Cardiac muscle cell (in vitro differentiated cells and primary cell): Measurements from ENCODE around the gene LTC4S. TPM values are rescaled to one million over a fixed set of nuclear protein-coding genes. Genes with fewer than 3 reads are reported as not detected.

Experiments used
- DNase-seq, 2 donors: peaks; one replicate each; pipeline versions ENCODE4 v3.0.0 to v3.0.0-alpha.2; 2010 to 2017; ENCODE audit warnings: low read depth in 1 of 2, low spot score in 1 of 2
- H3K27ac ChIP-seq: fragments of 200-600 bp; sonication (generic); 2 replicates; pipeline ENCODE4 v1.5.1; 2016
- H3K27me3 ChIP-seq: fragments of 200-600 bp; sonication (generic); 2 replicates; pipeline ENCODE4 v1.6.0; 2016; ENCODE audit warnings: control low read depth
- H3K36me3 ChIP-seq: fragments of 200-600 bp; sonication (generic); 2 replicates; pipeline ENCODE4 v1.5.1; 2016; ENCODE audit warnings: control low read depth
- H3K4me1 ChIP-seq: fragments of 200-600 bp; sonication (generic); 2 replicates; pipeline ENCODE4 v1.8.1; 2017; ENCODE audit warnings: low read depth, mild to moderate bottlenecking, mixed run types
- H3K4me3 ChIP-seq: fragments of 200-600 bp; sonication (generic); 2 replicates; pipeline ENCODE4 v1.5.1; 2016; ENCODE audit warnings: mild to moderate bottlenecking
- H3K9me3 ChIP-seq: fragments of 200-600 bp; sonication (generic); 2 replicates; pipeline ENCODE4 v1.5.1; 2017; ENCODE audit warnings: low read depth, mild to moderate bottlenecking, control low read depth
- CTCF ChIP-seq: IDR thresholded peaks from 2 replicates; pipeline ENCODE4 v1.5.1; 2012; ENCODE audit warnings: low read depth, mild to moderate bottlenecking, low read length
- polyA plus RNA-seq: library from polyadenylated mRNA; unstranded; fragments of >200 nt; fragmentation: Nextera tagmentation; extraction: Ambion mirVana; gene quantifications from 2 replicates; pipeline ENCODE4 v1.2.1, GENCODE V29; 2016
- total RNA-seq: library from RNA; depleted of rRNA; stranded (reverse); fragments of >200 nt; gene quantifications from 2 replicates; pipeline ENCODE4 v1.2.3, GENCODE V29; 2016

LTC4S gene
- total and polyA plus RNA-seq, 2 experiments from 2014 or later: 5.3 to 14.0 TPM

DNA sequence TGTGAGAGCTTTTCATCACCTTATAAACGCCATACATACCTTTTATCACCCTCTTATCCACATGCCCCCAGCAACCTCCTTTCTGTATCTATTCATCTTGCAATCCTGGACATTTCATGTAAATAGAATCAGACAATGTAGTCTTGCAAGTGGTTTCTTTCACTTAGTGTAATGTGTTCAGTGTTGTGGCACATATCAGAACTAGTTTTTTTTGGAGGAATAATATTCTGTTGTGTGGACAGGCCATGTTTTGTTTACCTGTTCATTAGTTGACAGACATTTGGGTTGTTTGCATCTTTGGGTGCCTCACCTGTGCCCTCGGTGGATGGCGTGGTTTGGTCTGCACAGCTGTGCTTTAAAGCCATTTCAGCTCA, 28.3 kb downstream of the LTC4S start:
- peak overlapping the region; percentile 73 for H3K4me3 ChIP-seq
- peaks cover 23% of the 10 kb centered on the region for H3K4me1 ChIP-seq
- H3K9me3 ChIP-seq: no peaks in the 10 kb centered on the region
- H3K27ac ChIP-seq: no peak overlapping the region
- H3K36me3 ChIP-seq: peaks cover 27% of the 10 kb centered on the region
- no peaks in the 10 kb centered on the region for H3K27me3 ChIP-seq
- no peak for TF ChIP-seq CTCF
- no peak for DNase-seq

GRCh38 chr5:179822444-179822990, 28.7 kb downstream of the LTC4S start:
- Histone ChIP-seq H3K27me3 (no peaks in the 10 kb centered on the region), H3K4me3 (no peak overlapping the region), H3K27ac (no peak overlapping the region), H3K4me1 (peaks cover 23% of the 10 kb centered on the region), H3K9me3 (no peaks in the 10 kb centered on the region), H3K36me3 (peaks cover 29% of the 10 kb centered on the region)
- TF ChIP-seq CTCF: no peak
- DNase-seq: no peak

DNA sequence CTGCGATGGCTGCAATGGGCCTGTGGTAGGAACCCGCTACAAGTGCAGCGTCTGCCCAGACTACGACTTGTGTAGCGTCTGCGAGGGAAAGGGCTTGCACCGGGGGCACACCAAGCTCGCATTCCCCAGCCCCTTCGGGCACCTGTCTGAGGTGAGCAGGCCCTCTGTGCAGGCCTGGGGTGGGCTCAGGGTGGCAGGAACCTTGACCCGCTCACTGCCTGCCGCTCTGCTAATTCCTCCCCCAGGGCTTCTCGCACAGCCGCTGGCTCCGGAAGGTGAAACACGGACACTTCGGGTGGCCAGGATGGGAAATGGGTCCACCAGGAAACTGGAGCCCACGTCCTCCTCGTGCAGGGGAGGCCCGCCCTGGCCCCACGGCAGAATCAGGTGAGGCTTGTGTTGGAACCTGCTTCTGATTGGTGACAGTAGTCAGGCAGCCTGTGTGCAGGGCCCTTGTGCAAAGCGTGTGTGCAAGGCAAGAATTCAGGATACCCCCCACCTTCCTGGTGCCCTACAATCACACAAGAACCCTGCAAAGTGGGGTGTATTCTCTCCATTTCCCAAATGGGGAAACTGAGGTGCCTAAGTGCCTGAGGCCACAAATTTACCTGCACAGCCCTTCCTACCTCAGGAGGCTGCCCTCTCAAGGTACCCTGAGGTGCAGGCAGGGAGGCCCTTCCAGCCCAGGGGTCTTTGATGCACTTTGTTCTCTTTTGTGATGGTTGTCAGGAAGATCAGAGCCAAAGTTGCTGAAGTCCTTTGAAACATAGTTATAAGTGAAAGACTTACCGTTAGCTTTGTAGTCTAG, 30.4 kb downstream of the LTC4S start:
- peaks cover 16% of the 10 kb centered on the region for H3K4me1 ChIP-seq
- DNase-seq: no peak
- no peaks in the 10 kb centered on the region for H3K9me3 ChIP-seq
- no peak overlapping the region for H3K4me3 ChIP-seq
- no peaks in the 10 kb centered on the region for H3K27me3 ChIP-seq
- no peak overlapping the region for H3K27ac ChIP-seq
- TF ChIP-seq CTCF: no peak
- peaks cover 41% of the 10 kb centered on the region for H3K36me3 ChIP-seq

GRCh38 chr5:179824745-179825112, 30.9 kb downstream of the LTC4S start:
- H3K9me3 ChIP-seq: no peaks in the 10 kb centered on the region
- H3K36me3 ChIP-seq: peaks cover 42% of the 10 kb centered on the region
- no peak overlapping the region for H3K4me3 ChIP-seq
- H3K27me3 ChIP-seq: no peaks in the 10 kb centered on the region
- H3K27ac ChIP-seq: no peak overlapping the region
- H3K4me1 ChIP-seq: peaks cover 13% of the 10 kb centered on the region
- TF ChIP-seq CTCF: no peak
- DNase-seq: no peak

DNA sequence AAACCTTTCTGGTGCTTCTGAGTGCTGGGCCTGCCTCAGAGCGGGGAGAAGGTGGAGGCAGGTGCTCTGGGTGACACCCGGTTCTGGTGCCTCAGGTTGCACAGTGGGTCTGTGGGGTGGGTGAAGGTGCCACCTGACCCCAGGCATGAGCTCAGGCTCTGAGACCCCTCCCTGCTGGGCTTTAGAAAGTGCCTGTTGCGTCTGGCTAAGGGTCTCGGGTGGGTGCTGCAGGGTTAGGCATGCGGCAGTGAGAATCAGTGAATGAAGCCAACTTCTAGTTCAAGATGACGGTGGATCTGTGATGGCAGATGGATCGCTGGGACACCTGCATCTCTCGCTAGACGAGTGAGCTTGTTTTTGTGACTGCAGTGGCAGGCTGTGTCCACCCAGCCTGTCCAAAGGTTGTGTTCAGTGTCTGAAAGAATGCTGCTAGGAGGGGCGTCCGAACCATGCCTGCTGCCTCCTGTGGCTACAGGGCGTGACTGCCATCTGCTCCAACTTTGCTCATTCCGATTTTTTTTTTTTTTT, 31.9 kb downstream of the LTC4S start:
- Histone ChIP-seq H3K27ac (no peak overlapping the region), H3K4me1 (peaks cover 8% of the 10 kb centered on the region), H3K4me3 (no peak overlapping the region), H3K9me3 (no peaks in the 10 kb centered on the region), H3K36me3 (peaks cover 47% of the 10 kb centered on the region), H3K27me3 (no peaks in the 10 kb centered on the region)
- DNase-seq: no peak
- TF ChIP-seq CTCF: no peak
